Activated CD4-positive, alpha-beta T cell treated with anti-CD3 and anti-CD28 coated beads for 4 hours (primary cell): Measurements from ENCODE around the gene DCAF12.
"Not testable (repeated sequence)": the region's sequence is repeated elsewhere in the genome, so short reads cannot be mapped to it uniquely, and the experiment has no call there.

Experiments
- DNase-seq, 2 donors: peaks; one replicate each; pipeline ENCODE4 v3.0.0-alpha.2; 2020

The DCAF12 gene

GRCh38 chr9:34126207-34127034, at the start of gene DCAF12:
Gene DCAF12 (minus strand): TSS chr9:34126698. CDS start chr9:34126431, 267 bp downstream.
- peak; percentile 87 for DNase-seq

- DNase-seq = no peak
Observed at GRCh38 chr9:34176089-34176488, 49.6 kb upstream of the DCAF12 start.

GRCh38 chr9:34171753-34172535, 45.4 kb upstream of the DCAF12 start:
- DNase-seq = peak; percentile 29 to 35

- no peak for DNase-seq
Observed at GRCh38 chr9:34170237-34170991, 43.9 kb upstream of the DCAF12 start.

- DNase-seq = no peak
Observed at GRCh38 chr9:34169125-34169524, 42.6 kb upstream of the DCAF12 start.

- no peak for DNase-seq
Observed at GRCh38 chr9:34163434-34163833, 36.9 kb upstream of the DCAF12 start.

GRCh38 chr9:34158362-34158869, 31.9 kb upstream of the DCAF12 start:
- no peak for DNase-seq

GRCh38 chr9:34157898-34158297, 31.4 kb upstream of the DCAF12 start:
- no peak for DNase-seq

GRCh38 chr9:34157318-34157717, 30.8 kb upstream of the DCAF12 start:
- DNase-seq = no peak

- no peak for DNase-seq
Observed at GRCh38 chr9:34154057-34154456, 27.6 kb upstream of the DCAF12 start.

- DNase-seq = no peak
Observed at GRCh38 chr9:34151398-34151797, 24.9 kb upstream of the DCAF12 start.

- no peak for DNase-seq
Observed at GRCh38 chr9:34145165-34145564, 18.7 kb upstream of the DCAF12 start.

- DNase-seq = no peak
Observed at GRCh38 chr9:34143116-34143515, 16.6 kb upstream of the DCAF12 start.

GRCh38 chr9:34140853-34141252, 14.4 kb upstream of the DCAF12 start:
- no peak for DNase-seq

- DNase-seq = no peak
Observed at GRCh38 chr9:34139477-34140146, 13.1 kb upstream of the DCAF12 start.

- DNase-seq = not testable (repeated sequence)
Observed at GRCh38 chr9:34138644-34139043, 12.1 kb upstream of the DCAF12 start.

- no peak for DNase-seq
Observed at GRCh38 chr9:34134521-34134920, 8.0 kb upstream of the DCAF12 start.

GRCh38 chr9:34133436-34133949, 7.0 kb upstream of the DCAF12 start:
- no peak for DNase-seq

GRCh38 chr9:34131571-34131970, 5.1 kb upstream of the DCAF12 start:
- no peak for DNase-seq

- no peak for DNase-seq
Observed at GRCh38 chr9:34127035-34127948, 794 bp upstream of the DCAF12 start.

- DNase-seq = no peak
Observed at GRCh38 chr9:34125681-34126206, 754 bp downstream of the DCAF12 start.
